ENCODE results near the gene SARS1. TPM values are rescaled to one million over a fixed set of nuclear protein-coding genes. Genes with fewer than 3 reads are reported as not detected.

The SARS1 gene
- total RNA-seq, 1 donor from 2014 or later: 87.7 TPM

DNA sequence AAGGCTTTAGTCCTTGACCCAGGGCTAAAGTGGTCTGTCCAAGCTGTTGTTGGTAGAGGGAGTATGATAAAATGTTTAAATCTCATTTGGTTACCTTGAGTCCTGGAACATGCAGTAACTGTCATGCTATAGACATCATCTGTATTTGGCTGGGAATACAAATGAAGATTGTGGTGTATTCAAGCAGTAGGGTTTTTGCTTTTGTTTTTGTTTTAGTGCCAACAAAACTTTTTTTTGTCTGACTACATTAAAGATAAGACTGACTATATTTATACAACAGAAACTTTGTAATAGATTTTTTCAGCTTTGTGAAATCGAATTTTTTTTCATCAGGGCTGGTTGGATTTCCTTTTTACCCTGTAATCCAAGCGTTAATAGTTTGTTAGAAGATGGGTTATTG is 7.4 kb upstream of the SARS1 start:
- peaks cover 0 to 2% (median 0%) of the 10 kb centered on the region in 3 donors for H3K4me1 ChIP-seq (ENCODE audit: control insufficient read depth in 3 of 3, insufficient read depth in 3 of 3, low read length in 3 of 3)
- H3K4me3 ChIP-seq (ENCODE audit: low read length in 3 of 3): no peak overlapping the region
- no peak overlapping the region for H3K9ac ChIP-seq (ENCODE audit: low read depth in 1 of 3, low read length in 3 of 3)
- no peaks in the 10 kb centered on the region for H3K36me3 ChIP-seq (ENCODE audit: control insufficient read depth in 3 of 3, insufficient read depth in 3 of 3, low read length in 3 of 3)
- no peaks in the 10 kb centered on the region for H3K27me3 ChIP-seq (ENCODE audit: control insufficient read depth in 3 of 3, insufficient read depth in 3 of 3, low read length in 3 of 3)
- H3K27ac ChIP-seq (ENCODE audit: low read depth, low read length): no peak overlapping the region
- H3K9me3 ChIP-seq (ENCODE audit: control insufficient read depth in 3 of 3, low read length in 3 of 3): no peaks in the 10 kb centered on the region

DNA sequence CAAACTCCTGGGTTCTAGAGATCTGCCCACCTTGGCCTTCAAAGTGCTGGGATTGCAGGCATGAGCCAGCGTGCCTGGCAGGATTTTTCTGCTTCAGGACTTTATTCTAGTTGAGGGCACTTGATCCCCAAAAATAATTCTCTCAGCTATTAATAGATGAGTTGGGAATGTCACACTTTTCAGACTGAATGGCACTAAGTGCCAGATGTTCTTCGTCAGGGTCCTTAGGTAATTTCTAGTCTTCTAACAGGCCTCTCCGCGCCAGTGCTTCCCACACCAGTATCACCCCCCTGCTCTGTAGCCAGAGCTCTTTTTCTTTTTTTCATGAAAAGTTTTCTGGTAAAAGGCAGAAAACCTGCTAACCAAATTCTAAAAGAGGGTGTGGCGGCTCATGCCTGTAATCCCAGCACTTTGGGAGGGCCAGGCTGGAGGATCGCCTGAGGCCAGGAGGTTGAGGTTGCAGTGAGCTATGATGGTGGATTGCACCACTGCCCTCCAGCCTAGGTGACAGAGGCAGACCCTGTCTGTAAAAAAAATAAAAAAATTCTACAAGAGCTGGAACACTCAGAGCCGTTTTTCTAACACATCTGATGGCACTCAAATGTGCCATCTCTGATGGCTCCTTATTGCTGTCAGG is 6.1 kb upstream of the SARS1 start:
- Histone ChIP-seq H3K4me3 (ENCODE audit: low read length in 3 of 3) (no peak overlapping the region), H3K9me3 (ENCODE audit: control insufficient read depth in 3 of 3, low read length in 3 of 3) (no peaks in the 10 kb centered on the region), H3K4me1 (ENCODE audit: control insufficient read depth in 3 of 3, insufficient read depth in 3 of 3, low read length in 3 of 3) (peaks cover 0 to 2% (median 0%) of the 10 kb centered on the region in 3 donors), H3K36me3 (ENCODE audit: control insufficient read depth in 3 of 3, insufficient read depth in 3 of 3, low read length in 3 of 3) (no peaks in the 10 kb centered on the region), H3K27me3 (ENCODE audit: control insufficient read depth in 3 of 3, insufficient read depth in 3 of 3, low read length in 3 of 3) (no peaks in the 10 kb centered on the region), H3K27ac (ENCODE audit: low read depth, low read length) (no peak overlapping the region), H3K9ac (ENCODE audit: low read depth in 1 of 3, low read length in 3 of 3) (no peak overlapping the region)

DNA sequence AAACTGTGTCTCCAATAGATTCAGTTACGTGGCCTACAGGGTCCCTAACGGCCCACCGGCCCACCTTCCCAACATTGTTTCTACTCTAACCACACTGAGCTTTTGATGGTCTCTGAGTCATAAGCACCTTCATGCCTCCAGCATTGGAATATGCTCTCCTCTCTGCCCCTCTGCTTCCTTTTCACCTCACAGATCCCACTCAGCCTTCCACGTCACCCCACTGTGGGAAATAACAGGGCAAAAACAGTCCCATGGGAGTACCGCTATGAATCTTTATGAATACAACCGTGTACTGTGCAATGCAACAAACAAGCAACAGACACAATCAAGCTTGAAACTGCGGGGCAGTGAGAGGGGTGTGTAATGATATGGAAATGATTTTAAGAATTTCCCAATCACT is 5.3 kb upstream of the SARS1 start:
- Histone ChIP-seq H3K4me3 (ENCODE audit: low read length in 3 of 3) (peak overlapping the region in 1 of 3 donors; percentile 10), H3K27ac (ENCODE audit: low read depth, low read length) (no peak overlapping the region)

DNA sequence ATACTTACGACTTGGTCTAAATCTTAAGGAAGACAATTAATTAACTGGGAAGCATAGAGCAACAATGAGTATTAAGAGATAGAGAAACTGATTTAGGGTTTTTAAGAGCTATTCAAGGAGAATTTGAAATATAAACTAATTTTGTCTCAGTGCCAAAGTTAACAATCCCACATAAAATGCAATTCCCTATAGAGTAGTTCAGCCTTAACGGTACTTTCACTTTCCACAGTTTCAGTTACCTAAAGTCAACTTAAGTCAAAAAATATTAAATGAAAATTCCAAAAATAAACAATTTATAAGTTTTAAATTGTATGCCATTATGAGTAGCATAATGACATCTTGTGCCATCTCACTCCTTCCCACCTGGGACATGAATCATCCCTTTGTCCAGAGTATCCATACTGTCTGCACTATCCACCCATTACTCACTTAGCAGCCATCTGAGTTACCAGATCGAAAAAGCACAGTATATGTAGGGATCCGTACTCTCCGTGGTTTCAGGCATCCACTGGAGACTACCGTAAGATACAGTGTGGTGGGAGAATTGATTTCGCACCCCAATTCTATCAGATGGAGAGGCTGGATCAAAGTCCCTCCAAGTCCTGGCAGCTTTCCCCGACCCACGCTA is 4.8 kb upstream of the SARS1 start:
- H3K4me1 ChIP-seq (ENCODE audit: control insufficient read depth in 3 of 3, insufficient read depth in 3 of 3, low read length in 3 of 3): peaks cover 2 to 5% (median 5%) of the 10 kb centered on the region in 3 donors
- no peaks in the 10 kb centered on the region for H3K27me3 ChIP-seq (ENCODE audit: control insufficient read depth in 3 of 3, insufficient read depth in 3 of 3, low read length in 3 of 3)
- no peaks in the 10 kb centered on the region for H3K9me3 ChIP-seq (ENCODE audit: control insufficient read depth in 3 of 3, low read length in 3 of 3)
- no peaks in the 10 kb centered on the region for H3K36me3 ChIP-seq (ENCODE audit: control insufficient read depth in 3 of 3, insufficient read depth in 3 of 3, low read length in 3 of 3)
- peak overlapping the region in 2 of 3 donors; percentile 26 to 37 for H3K4me3 ChIP-seq (ENCODE audit: low read length in 3 of 3)
- H3K9ac ChIP-seq (ENCODE audit: low read depth in 1 of 3, low read length in 3 of 3): peak overlapping the region in 1 of 3 donors; percentile 45
- H3K27ac ChIP-seq (ENCODE audit: low read depth, low read length): no peak overlapping the region

More for the DNA sequence above, 5.3 kb upstream of the SARS1 start:
- no peaks in the 10 kb centered on the region for H3K9me3 ChIP-seq (ENCODE audit: control insufficient read depth in 3 of 3, low read length in 3 of 3)
- peaks cover 0 to 4% (median 3%) of the 10 kb centered on the region in 3 donors for H3K4me1 ChIP-seq (ENCODE audit: control insufficient read depth in 3 of 3, insufficient read depth in 3 of 3, low read length in 3 of 3)
- H3K27me3 ChIP-seq (ENCODE audit: control insufficient read depth in 3 of 3, insufficient read depth in 3 of 3, low read length in 3 of 3): no peaks in the 10 kb centered on the region
- H3K36me3 ChIP-seq (ENCODE audit: control insufficient read depth in 3 of 3, insufficient read depth in 3 of 3, low read length in 3 of 3): no peaks in the 10 kb centered on the region
- no peak overlapping the region for H3K9ac ChIP-seq (ENCODE audit: low read depth in 1 of 3, low read length in 3 of 3)

DNA sequence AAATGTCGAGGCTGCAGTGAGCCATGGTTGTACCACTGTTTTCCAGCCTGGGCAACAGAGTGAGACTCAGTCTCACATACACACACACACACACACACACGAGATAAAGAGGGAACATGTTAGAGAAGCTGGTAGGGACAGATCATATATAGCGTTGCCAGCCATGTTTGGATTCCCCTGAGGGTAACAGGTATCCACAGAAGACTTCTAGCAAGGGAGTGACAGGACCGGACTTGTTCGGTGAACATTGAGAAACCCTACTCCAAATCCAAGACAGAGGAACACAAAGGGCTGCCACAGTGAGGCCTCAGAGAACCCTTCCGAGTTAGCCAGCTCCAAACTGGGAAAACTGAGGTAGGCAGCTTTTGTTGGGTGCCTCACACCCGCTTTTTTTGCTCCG is 3.7 kb upstream of the SARS1 start:
- Histone ChIP-seq H3K36me3 (ENCODE audit: control insufficient read depth in 3 of 3, insufficient read depth in 3 of 3, low read length in 3 of 3) (no peaks in the 10 kb centered on the region), H3K27ac (ENCODE audit: low read depth, low read length) (no peak overlapping the region), H3K4me1 (ENCODE audit: control insufficient read depth in 3 of 3, insufficient read depth in 3 of 3, low read length in 3 of 3) (peaks cover 5 to 9% (median 9%) of the 10 kb centered on the region in 3 donors), H3K4me3 (ENCODE audit: low read length in 3 of 3) (no peak overlapping the region), H3K9me3 (ENCODE audit: control insufficient read depth in 3 of 3, low read length in 3 of 3) (no peaks in the 10 kb centered on the region), H3K9ac (ENCODE audit: low read depth in 1 of 3, low read length in 3 of 3) (no peak overlapping the region), H3K27me3 (ENCODE audit: control insufficient read depth in 3 of 3, insufficient read depth in 3 of 3, low read length in 3 of 3) (no peaks in the 10 kb centered on the region)

DNA sequence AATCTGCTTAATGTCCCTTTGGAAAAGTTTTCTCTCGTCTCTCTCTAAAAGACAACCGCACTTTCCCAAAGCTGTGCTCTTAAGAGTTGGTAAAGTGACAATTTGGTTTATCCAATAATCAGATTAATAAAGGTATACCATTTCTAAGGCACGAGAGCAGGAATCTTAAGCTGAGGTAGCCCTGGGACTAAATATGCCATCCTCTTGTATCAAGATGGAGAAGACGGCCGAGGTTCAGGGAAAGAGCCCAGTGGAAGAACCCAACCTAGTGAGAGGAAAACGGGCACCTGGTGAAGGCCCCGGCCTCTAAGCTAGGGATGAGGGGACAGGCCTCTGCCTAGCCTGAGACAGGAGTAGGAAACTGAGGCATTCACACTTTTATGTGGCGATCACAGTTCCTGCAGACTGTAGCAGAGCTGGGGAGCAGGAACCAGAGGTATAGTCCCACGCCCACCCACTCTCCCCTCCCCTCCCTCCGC is 334 bp upstream of the SARS1 start:
- Histone ChIP-seq H3K27ac (ENCODE audit: low read depth, low read length) (peak overlapping the region; percentile 91), H3K9ac (ENCODE audit: low read depth in 1 of 3, low read length in 3 of 3) (peak overlapping the region in 2 of 3 donors; percentile 92 to 94), H3K4me3 (ENCODE audit: low read length in 3 of 3) (peak overlapping the region; percentile 98 to 100 (median 100)), H3K36me3 (ENCODE audit: control insufficient read depth in 3 of 3, insufficient read depth in 3 of 3, low read length in 3 of 3) (no peaks in the 10 kb centered on the region), H3K9me3 (ENCODE audit: control insufficient read depth in 3 of 3, low read length in 3 of 3) (no peaks in the 10 kb centered on the region), H3K27me3 (ENCODE audit: control insufficient read depth in 3 of 3, insufficient read depth in 3 of 3, low read length in 3 of 3) (no peaks in the 10 kb centered on the region), H3K4me1 (ENCODE audit: control insufficient read depth in 3 of 3, insufficient read depth in 3 of 3, low read length in 3 of 3) (peaks cover 5 to 29% (median 18%) of the 10 kb centered on the region in 3 donors)

DNA sequence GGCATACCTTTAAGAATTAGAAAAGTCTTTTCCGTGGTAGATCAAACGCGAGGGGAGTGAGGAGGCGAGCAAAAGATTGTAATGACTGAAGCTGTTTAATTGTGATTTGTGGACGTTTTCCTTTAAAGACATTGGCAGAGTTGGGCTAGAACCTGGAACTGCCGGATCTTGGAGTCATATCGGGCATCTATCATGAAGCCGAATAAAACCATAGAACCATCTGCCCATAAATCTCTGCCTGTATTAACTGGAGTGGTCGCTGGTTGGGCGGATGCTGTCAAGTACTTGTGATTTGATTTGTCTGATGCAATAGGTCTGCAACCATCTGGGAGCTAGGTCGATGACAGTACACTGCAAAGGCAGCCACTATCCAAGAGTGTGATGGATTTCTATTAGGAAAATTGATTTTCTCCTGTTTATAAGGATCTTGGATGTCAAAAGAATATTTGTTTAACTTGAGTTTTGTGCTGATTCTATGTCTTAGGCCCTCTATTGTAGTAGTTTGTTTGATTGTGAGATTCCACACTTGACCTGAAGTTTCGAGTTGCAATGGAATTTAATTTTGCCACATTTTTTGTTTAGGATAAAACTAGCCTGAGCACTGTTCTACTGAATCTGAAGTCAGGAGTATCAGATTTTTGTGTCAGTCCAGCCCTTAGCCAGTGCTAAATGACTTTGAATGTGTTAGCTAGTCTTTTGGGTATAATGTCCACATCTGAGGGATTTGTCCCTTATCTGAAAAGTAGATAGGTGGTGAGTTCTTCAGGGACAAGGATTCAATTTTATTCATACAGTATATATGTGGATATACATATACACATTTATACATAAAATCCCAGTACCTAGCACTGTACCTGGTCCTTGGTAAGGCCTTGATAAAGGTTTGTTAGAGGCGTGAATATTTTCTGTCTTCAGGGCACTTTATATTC is 1.2 kb downstream of the SARS1 start:
- Histone ChIP-seq H3K9ac (ENCODE audit: low read depth in 1 of 3, low read length in 3 of 3) (peak overlapping the region; percentile 92 to 94 (median 92)), H3K36me3 (ENCODE audit: control insufficient read depth in 3 of 3, insufficient read depth in 3 of 3, low read length in 3 of 3) (no peaks in the 10 kb centered on the region), H3K27ac (ENCODE audit: low read depth, low read length) (peak overlapping the region; percentile 91), H3K27me3 (ENCODE audit: control insufficient read depth in 3 of 3, insufficient read depth in 3 of 3, low read length in 3 of 3) (no peaks in the 10 kb centered on the region), H3K4me1 (ENCODE audit: control insufficient read depth in 3 of 3, insufficient read depth in 3 of 3, low read length in 3 of 3) (peaks cover 3 to 29% (median 18%) of the 10 kb centered on the region in 3 donors), H3K4me3 (ENCODE audit: low read length in 3 of 3) (peak overlapping the region; percentile 98 to 100 (median 100)), H3K9me3 (ENCODE audit: control insufficient read depth in 3 of 3, low read length in 3 of 3) (no peaks in the 10 kb centered on the region)

DNA sequence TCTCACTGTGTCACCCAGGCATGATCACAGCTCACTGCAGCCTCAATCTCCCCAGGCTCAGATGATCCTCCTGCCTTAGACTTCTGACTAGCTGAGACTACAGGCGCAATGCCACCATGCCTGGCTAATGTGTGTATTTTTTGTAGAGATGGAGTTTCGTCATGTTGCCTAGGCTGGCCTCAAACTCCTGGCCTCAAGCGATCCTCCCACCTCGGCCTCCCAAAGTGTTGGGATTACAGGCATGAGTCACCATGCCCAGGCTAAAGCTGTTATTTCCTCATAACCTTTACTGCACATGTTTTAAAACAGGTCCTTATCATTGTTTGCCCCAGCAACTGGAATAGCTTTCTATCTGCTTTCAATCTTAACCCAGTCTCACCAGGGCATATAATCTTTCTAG is 2.9 kb downstream of the SARS1 start:
- no peak overlapping the region for H3K9ac ChIP-seq (ENCODE audit: low read depth in 1 of 3, low read length in 3 of 3)
- H3K36me3 ChIP-seq (ENCODE audit: control insufficient read depth in 3 of 3, insufficient read depth in 3 of 3, low read length in 3 of 3): peaks cover 0 to 3% (median 0%) of the 10 kb centered on the region in 3 donors
- peaks cover 3 to 29% (median 18%) of the 10 kb centered on the region in 3 donors for H3K4me1 ChIP-seq (ENCODE audit: control insufficient read depth in 3 of 3, insufficient read depth in 3 of 3, low read length in 3 of 3)
- no peak overlapping the region for H3K4me3 ChIP-seq (ENCODE audit: low read length in 3 of 3)
- H3K27ac ChIP-seq (ENCODE audit: low read depth, low read length): no peak overlapping the region
- no peaks in the 10 kb centered on the region for H3K9me3 ChIP-seq (ENCODE audit: control insufficient read depth in 3 of 3, low read length in 3 of 3)
- H3K27me3 ChIP-seq (ENCODE audit: control insufficient read depth in 3 of 3, insufficient read depth in 3 of 3, low read length in 3 of 3): no peaks in the 10 kb centered on the region

DNA sequence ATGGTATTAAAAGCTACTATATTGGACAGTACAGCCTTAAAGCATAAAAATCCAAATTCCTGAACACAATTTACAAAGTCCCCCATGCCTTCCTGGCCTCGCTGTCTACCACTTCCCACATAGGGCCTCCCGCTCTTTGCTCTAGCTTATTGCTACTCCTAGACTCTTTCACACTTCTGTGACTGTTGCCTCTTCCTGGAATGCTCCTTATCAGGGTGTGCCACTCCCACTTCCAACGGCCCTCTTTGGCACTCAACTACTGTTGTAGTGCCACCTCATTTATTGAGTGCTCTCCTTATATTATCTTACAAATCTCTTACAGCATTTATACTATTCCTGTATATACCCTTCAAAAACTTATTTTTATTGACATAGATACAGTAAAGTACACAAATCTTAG is 4.8 kb downstream of the SARS1 start:
- Histone ChIP-seq H3K4me3 (ENCODE audit: low read length in 3 of 3) (no peak overlapping the region), H3K4me1 (ENCODE audit: control insufficient read depth in 3 of 3, insufficient read depth in 3 of 3, low read length in 3 of 3) (peaks cover under 1 to 29% (median 14%) of the 10 kb centered on the region in 3 donors), H3K9ac (ENCODE audit: low read depth in 1 of 3, low read length in 3 of 3) (no peak overlapping the region), H3K9me3 (ENCODE audit: control insufficient read depth in 3 of 3, low read length in 3 of 3) (no peaks in the 10 kb centered on the region), H3K27me3 (ENCODE audit: control insufficient read depth in 3 of 3, insufficient read depth in 3 of 3, low read length in 3 of 3) (no peaks in the 10 kb centered on the region), H3K27ac (ENCODE audit: low read depth, low read length) (no peak overlapping the region), H3K36me3 (ENCODE audit: control insufficient read depth in 3 of 3, insufficient read depth in 3 of 3, low read length in 3 of 3) (peaks cover 0 to 3% (median 0%) of the 10 kb centered on the region in 3 donors)

Measured in skeletal muscle tissue (tissue), 4 donors.